ENCODE measurements around the gene LYRM2. TPM values are rescaled to one million over a fixed set of nuclear protein-coding genes. Genes with fewer than 3 reads are reported as not detected.

LYRM2 gene
- total and polyA plus RNA-seq, 2 of the 8 experiments (the other 6 are each of a cell fraction or from before 2014, with no cell fraction given): 7.3 to 25.7 TPM

DNA sequence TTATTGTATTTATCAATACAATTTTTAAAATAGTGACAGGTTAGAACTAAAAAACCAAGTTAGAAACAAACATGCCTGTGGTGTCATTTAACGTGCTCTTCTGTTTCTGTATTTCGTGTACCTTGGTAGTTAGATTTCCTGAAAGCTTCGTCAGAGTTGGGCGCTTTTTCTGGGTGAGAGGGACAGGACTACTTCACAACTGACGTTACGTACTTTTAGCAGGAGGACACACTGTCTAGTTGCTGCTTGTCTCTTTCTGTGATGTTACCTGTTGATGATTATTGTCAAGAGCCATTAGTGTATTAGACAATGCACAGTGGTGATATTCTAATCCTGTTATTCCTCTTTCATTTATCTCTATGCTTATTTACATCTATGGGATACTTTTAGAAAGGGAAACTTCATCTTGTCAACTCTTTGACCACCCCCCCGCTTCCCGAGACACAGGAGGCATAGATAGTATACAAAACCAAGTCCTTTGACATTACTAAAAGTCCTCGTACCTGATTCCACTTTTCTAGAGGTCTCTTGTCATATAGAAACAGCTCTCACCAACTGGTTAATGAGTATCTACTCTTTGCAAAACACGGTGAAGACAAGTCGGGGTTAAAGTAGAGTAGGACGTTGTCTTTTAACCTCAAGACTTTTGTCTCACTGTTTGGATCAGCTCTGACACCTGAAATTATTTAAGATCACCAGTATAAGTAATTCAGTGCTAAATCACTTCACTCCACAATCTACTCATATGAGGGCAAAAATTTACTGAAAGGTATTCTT is 96.3 kb downstream of the LYRM2 start (continued):
- TF ChIP-seq, protein P1, sequence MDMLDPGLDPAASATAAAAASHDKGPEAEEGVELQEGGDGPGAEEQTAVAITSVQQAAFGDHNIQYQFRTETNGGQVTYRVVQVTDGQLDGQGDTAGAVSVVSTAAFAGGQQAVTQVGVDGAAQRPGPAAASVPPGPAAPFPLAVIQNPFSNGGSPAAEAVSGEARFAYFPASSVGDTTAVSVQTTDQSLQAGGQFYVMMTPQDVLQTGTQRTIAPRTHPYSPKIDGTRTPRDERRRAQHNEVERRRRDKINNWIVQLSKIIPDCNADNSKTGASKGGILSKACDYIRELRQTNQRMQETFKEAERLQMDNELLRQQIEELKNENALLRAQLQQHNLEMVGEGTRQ (IDR thresholded peaks at IDR 0.05; ENCODE audit: low read length): no peak
- TF ChIP-seq, protein P2, sequence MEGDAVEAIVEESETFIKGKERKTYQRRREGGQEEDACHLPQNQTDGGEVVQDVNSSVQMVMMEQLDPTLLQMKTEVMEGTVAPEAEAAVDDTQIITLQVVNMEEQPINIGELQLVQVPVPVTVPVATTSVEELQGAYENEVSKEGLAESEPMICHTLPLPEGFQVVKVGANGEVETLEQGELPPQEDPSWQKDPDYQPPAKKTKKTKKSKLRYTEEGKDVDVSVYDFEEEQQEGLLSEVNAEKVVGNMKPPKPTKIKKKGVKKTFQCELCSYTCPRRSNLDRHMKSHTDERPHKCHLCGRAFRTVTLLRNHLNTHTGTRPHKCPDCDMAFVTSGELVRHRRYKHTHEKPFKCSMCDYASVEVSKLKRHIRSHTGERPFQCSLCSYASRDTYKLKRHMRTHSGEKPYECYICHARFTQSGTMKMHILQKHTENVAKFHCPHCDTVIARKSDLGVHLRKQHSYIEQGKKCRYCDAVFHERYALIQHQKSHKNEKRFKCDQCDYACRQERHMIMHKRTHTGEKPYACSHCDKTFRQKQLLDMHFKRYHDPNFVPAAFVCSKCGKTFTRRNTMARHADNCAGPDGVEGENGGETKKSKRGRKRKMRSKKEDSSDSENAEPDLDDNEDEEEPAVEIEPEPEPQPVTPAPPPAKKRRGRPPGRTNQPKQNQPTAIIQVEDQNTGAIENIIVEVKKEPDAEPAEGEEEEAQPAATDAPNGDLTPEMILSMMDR (IDR thresholded peaks at IDR 0.05; ENCODE audit: control extremely low read depth in 1 of 3, insufficient read depth in 1 of 3, low read depth in 1 of 3, low read length in 3 of 3): no peak
